H1 (cell line): ENCODE results near the gene INTS15. TPM values are rescaled to one million over a fixed set of nuclear protein-coding genes. Genes with fewer than 3 reads are reported as not detected.

ENCODE experiments used
- polyA plus RNA-seq, 7 experiments: library from polyadenylated mRNA; depleted of rRNA in 3 of 7; stranded (reverse) in 5 of 7; unstranded in 2 of 7; fragments of >200 nt in 5 of 7; fragments of 200-250 nt in 2 of 7; gene quantifications; 1 replicate in 5 of 7; 2 replicates in 1 of 7; 4 replicates in 1 of 7; pipeline versions ENCODE4 v1.2.1 to v1.2.3, GENCODE V29; 2011 to 2013; ENCODE audit warnings: missing spikeins in 2 of 7, mixed read lengths in 2 of 7
- total RNA-seq: library from RNA; stranded (reverse); fragmentation: NEBNext Ultra II Directional; extraction: Animal tissue kit (Norgen Biotek cat#: 25700); gene quantifications from 2 replicates; pipeline ENCODE4 v1.2.1, GENCODE V29; 2021
- TF ChIP-seq, protein P1 (sequence below): fragments of 300-600 bp; sonication (generic); IDR thresholded peaks from 2 replicates; pipeline ENCODE4 v1.7.1; 2012; ENCODE audit warnings: low read length, moderate library complexity, mild to moderate bottlenecking, inconsistent platforms; ENCODE audit not compliant: insufficient replicate concordance

The INTS15 gene
- total and polyA plus RNA-seq, 2 of the 8 experiments (the other 6 are each of a cell fraction or from before 2014, with no cell fraction given), result 23.0 to 25.7 TPM

- TF ChIP-seq, protein P1, sequence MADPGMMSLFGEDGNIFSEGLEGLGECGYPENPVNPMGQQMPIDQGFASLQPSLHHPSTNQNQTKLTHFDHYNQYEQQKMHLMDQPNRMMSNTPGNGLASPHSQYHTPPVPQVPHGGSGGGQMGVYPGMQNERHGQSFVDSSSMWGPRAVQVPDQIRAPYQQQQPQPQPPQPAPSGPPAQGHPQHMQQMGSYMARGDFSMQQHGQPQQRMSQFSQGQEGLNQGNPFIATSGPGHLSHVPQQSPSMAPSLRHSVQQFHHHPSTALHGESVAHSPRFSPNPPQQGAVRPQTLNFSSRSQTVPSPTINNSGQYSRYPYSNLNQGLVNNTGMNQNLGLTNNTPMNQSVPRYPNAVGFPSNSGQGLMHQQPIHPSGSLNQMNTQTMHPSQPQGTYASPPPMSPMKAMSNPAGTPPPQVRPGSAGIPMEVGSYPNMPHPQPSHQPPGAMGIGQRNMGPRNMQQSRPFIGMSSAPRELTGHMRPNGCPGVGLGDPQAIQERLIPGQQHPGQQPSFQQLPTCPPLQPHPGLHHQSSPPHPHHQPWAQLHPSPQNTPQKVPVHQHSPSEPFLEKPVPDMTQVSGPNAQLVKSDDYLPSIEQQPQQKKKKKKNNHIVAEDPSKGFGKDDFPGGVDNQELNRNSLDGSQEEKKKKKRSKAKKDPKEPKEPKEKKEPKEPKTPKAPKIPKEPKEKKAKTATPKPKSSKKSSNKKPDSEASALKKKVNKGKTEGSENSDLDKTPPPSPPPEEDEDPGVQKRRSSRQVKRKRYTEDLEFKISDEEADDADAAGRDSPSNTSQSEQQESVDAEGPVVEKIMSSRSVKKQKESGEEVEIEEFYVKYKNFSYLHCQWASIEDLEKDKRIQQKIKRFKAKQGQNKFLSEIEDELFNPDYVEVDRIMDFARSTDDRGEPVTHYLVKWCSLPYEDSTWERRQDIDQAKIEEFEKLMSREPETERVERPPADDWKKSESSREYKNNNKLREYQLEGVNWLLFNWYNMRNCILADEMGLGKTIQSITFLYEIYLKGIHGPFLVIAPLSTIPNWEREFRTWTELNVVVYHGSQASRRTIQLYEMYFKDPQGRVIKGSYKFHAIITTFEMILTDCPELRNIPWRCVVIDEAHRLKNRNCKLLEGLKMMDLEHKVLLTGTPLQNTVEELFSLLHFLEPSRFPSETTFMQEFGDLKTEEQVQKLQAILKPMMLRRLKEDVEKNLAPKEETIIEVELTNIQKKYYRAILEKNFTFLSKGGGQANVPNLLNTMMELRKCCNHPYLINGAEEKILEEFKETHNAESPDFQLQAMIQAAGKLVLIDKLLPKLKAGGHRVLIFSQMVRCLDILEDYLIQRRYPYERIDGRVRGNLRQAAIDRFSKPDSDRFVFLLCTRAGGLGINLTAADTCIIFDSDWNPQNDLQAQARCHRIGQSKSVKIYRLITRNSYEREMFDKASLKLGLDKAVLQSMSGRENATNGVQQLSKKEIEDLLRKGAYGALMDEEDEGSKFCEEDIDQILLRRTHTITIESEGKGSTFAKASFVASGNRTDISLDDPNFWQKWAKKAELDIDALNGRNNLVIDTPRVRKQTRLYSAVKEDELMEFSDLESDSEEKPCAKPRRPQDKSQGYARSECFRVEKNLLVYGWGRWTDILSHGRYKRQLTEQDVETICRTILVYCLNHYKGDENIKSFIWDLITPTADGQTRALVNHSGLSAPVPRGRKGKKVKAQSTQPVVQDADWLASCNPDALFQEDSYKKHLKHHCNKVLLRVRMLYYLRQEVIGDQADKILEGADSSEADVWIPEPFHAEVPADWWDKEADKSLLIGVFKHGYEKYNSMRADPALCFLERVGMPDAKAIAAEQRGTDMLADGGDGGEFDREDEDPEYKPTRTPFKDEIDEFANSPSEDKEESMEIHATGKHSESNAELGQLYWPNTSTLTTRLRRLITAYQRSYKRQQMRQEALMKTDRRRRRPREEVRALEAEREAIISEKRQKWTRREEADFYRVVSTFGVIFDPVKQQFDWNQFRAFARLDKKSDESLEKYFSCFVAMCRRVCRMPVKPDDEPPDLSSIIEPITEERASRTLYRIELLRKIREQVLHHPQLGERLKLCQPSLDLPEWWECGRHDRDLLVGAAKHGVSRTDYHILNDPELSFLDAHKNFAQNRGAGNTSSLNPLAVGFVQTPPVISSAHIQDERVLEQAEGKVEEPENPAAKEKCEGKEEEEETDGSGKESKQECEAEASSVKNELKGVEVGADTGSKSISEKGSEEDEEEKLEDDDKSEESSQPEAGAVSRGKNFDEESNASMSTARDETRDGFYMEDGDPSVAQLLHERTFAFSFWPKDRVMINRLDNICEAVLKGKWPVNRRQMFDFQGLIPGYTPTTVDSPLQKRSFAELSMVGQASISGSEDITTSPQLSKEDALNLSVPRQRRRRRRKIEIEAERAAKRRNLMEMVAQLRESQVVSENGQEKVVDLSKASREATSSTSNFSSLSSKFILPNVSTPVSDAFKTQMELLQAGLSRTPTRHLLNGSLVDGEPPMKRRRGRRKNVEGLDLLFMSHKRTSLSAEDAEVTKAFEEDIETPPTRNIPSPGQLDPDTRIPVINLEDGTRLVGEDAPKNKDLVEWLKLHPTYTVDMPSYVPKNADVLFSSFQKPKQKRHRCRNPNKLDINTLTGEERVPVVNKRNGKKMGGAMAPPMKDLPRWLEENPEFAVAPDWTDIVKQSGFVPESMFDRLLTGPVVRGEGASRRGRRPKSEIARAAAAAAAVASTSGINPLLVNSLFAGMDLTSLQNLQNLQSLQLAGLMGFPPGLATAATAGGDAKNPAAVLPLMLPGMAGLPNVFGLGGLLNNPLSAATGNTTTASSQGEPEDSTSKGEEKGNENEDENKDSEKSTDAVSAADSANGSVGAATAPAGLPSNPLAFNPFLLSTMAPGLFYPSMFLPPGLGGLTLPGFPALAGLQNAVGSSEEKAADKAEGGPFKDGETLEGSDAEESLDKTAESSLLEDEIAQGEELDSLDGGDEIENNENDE, result no peak
These were observed 27.7 kb upstream of the INTS15 start (continued) for GRCh38 chr7:6562106-6562505.
